ENCODE data around the gene MYO9B.
"Not testable (repeated sequence)": the region's sequence is repeated elsewhere in the genome, so short reads cannot be mapped to it uniquely, and the experiment has no call there.

Gene MYO9B

GRCh38 chr19:17091758-17092333, 16.3 kb downstream of the MYO9B start:
- CTCF ChIA-PET, result no interaction called here
- TF ChIP-seq FOXK2 (IDR thresholded peaks at IDR 0.05), result no peak
- TF ChIP-seq ARNT (IDR thresholded peaks at IDR 0.05), result no peak
- no peak for TF ChIP-seq HDGF (IDR thresholded peaks at IDR 0.05; ENCODE audit: borderline replicate concordance)
- TF ChIP-seq ELF4 (IDR thresholded peaks at IDR 0.05), result no peak
- TF ChIP-seq L3MBTL2 (conservative IDR thresholded peaks at IDR 0.05), result no peak
- TF ChIP-seq TARDBP (IDR thresholded peaks at IDR 0.05), result no peak
- no peak for TF ChIP-seq NFRKB (IDR thresholded peaks at IDR 0.05)
- no peak for TF ChIP-seq PKNOX1 (IDR thresholded peaks at IDR 0.05)
- no peak for TF ChIP-seq CTBP1 (IDR thresholded peaks at IDR 0.05; ENCODE audit: borderline replicate concordance)
- TF ChIP-seq LEF1 (IDR thresholded peaks at IDR 0.05; ENCODE audit: borderline replicate concordance), result no peak
- no peak for TF ChIP-seq SP1 (IDR thresholded peaks at IDR 0.05)
- no peak for TF ChIP-seq SUZ12 (IDR thresholded peaks at IDR 0.05)
- TF ChIP-seq ZNF384 (IDR thresholded peaks at IDR 0.05), result no peak
- no peak for TF ChIP-seq FOXM1 (IDR thresholded peaks at IDR 0.05; ENCODE audit: borderline replicate concordance)
- TF ChIP-seq FOXA1 (IDR thresholded peaks at IDR 0.05), result no peak
- no peak for TF ChIP-seq BHLHE40 (IDR thresholded peaks at IDR 0.05; ENCODE audit: borderline replicate concordance)
- no peak for DNase-seq (ENCODE audit: extremely low spot score)
- POLR2A ChIA-PET, result no interaction called here

GRCh38 chr19:17092696-17093095, 17.1 kb downstream of the MYO9B start:
- no peak for TF ChIP-seq BHLHE40 (IDR thresholded peaks at IDR 0.05; ENCODE audit: borderline replicate concordance)
- TF ChIP-seq HDGF (IDR thresholded peaks at IDR 0.05; ENCODE audit: borderline replicate concordance), result no peak
- TF ChIP-seq ZNF384 (IDR thresholded peaks at IDR 0.05), result no peak
- TF ChIP-seq CTBP1 (IDR thresholded peaks at IDR 0.05; ENCODE audit: borderline replicate concordance), result no peak
- no peak for TF ChIP-seq L3MBTL2 (conservative IDR thresholded peaks at IDR 0.05)
- no peak for TF ChIP-seq TARDBP (IDR thresholded peaks at IDR 0.05)
- TF ChIP-seq SP1 (IDR thresholded peaks at IDR 0.05), result no peak
- no peak for TF ChIP-seq NFRKB (IDR thresholded peaks at IDR 0.05)
- no peak for TF ChIP-seq SUZ12 (IDR thresholded peaks at IDR 0.05)
- no peak for TF ChIP-seq PKNOX1 (IDR thresholded peaks at IDR 0.05)
- TF ChIP-seq FOXM1 (IDR thresholded peaks at IDR 0.05; ENCODE audit: borderline replicate concordance), result no peak
- TF ChIP-seq ARNT (IDR thresholded peaks at IDR 0.05), result no peak
- no peak for TF ChIP-seq ELF4 (IDR thresholded peaks at IDR 0.05)
- TF ChIP-seq LEF1 (IDR thresholded peaks at IDR 0.05; ENCODE audit: borderline replicate concordance), result no peak
- no peak for TF ChIP-seq FOXA1 (IDR thresholded peaks at IDR 0.05)
- no peak for TF ChIP-seq FOXK2 (IDR thresholded peaks at IDR 0.05)
- ChIA-PET CTCF (no interaction called here), POLR2A (no interaction called here)
- no peak for DNase-seq (ENCODE audit: extremely low spot score)

GRCh38 chr19:17094694-17095093, 19.1 kb downstream of the MYO9B start:
- CTCF ChIA-PET; POLR2A ChIA-PET; DNase-seq (ENCODE audit: extremely low spot score): not testable (repeated sequence)

- no peak for DNase-seq (ENCODE audit: extremely low spot score)
- ChIA-PET CTCF (no interaction called here), POLR2A (no interaction called here)
- TF ChIP-seq ZNF384 (IDR thresholded peaks at IDR 0.05) (no peak), FOXK2 (IDR thresholded peaks at IDR 0.05) (no peak), HDGF (IDR thresholded peaks at IDR 0.05; ENCODE audit: borderline replicate concordance) (no peak), LEF1 (IDR thresholded peaks at IDR 0.05; ENCODE audit: borderline replicate concordance) (no peak), TARDBP (IDR thresholded peaks at IDR 0.05) (no peak), FOXM1 (IDR thresholded peaks at IDR 0.05; ENCODE audit: borderline replicate concordance) (no peak), ARNT (IDR thresholded peaks at IDR 0.05) (no peak), BHLHE40 (IDR thresholded peaks at IDR 0.05; ENCODE audit: borderline replicate concordance) (no peak), ELF4 (IDR thresholded peaks at IDR 0.05) (no peak), NFRKB (IDR thresholded peaks at IDR 0.05) (no peak), L3MBTL2 (conservative IDR thresholded peaks at IDR 0.05) (no peak), FOXA1 (IDR thresholded peaks at IDR 0.05) (no peak), CTBP1 (IDR thresholded peaks at IDR 0.05; ENCODE audit: borderline replicate concordance) (no peak), PKNOX1 (IDR thresholded peaks at IDR 0.05) (no peak), SP1 (IDR thresholded peaks at IDR 0.05) (no peak), SUZ12 (IDR thresholded peaks at IDR 0.05) (no peak)
Observed at GRCh38 chr19:17095141-17095919, 19.8 kb downstream of the MYO9B start.

GRCh38 chr19:17097593-17098126, 22.1 kb downstream of the MYO9B start:
- ChIA-PET CTCF (no interaction called here), POLR2A (no interaction called here)
- TF ChIP-seq PKNOX1 (IDR thresholded peaks at IDR 0.05) (no peak), FOXK2 (IDR thresholded peaks at IDR 0.05) (no peak), SUZ12 (IDR thresholded peaks at IDR 0.05) (no peak), FOXM1 (IDR thresholded peaks at IDR 0.05; ENCODE audit: borderline replicate concordance) (no peak), BHLHE40 (IDR thresholded peaks at IDR 0.05; ENCODE audit: borderline replicate concordance) (no peak), NFRKB (IDR thresholded peaks at IDR 0.05) (no peak), ZNF384 (IDR thresholded peaks at IDR 0.05) (no peak), CTBP1 (IDR thresholded peaks at IDR 0.05; ENCODE audit: borderline replicate concordance) (no peak), SP1 (IDR thresholded peaks at IDR 0.05) (no peak), TARDBP (IDR thresholded peaks at IDR 0.05) (no peak), HDGF (IDR thresholded peaks at IDR 0.05; ENCODE audit: borderline replicate concordance) (no peak), L3MBTL2 (conservative IDR thresholded peaks at IDR 0.05) (no peak), FOXA1 (IDR thresholded peaks at IDR 0.05) (no peak), LEF1 (IDR thresholded peaks at IDR 0.05; ENCODE audit: borderline replicate concordance) (no peak)
- DNase-seq (ENCODE audit: extremely low spot score), result no peak
